Body of pancreas (tissue), 4 donors: ENCODE data around the gene ADGRB3. TPM values are rescaled to one million over a fixed set of nuclear protein-coding genes. Genes with fewer than 3 reads are reported as not detected.

Experiments used
- ATAC-seq: fragments of 150-250 bp; one replicate; pipeline ENCODE4 v1.9.1; 2016
- DNase-seq, 4 donors: peaks; one replicate each; pipeline ENCODE4 v3.0.0-alpha.2; 2019
- H3K27ac ChIP-seq, 4 donors: fragments of 200-600 bp; sonication (generic); 1 replicate in 3 of 4; 2 replicates in 1 of 4; pipeline versions ENCODE4 v1.5.1 to v1.6.1; 2016 to 2019; ENCODE audit warnings: mild to moderate bottlenecking in 1 of 4, mixed read lengths in 1 of 4, moderate library complexity in 1 of 4
- H3K27me3 ChIP-seq, 2 donors: fragments of 200-600 bp; sonication (generic); one replicate each; pipeline ENCODE4 v1.6.0; 2016; ENCODE audit warnings: mild to moderate bottlenecking in 1 of 2
- H3K36me3 ChIP-seq, 2 donors: fragments of 200-600 bp; sonication (generic); replicated peaks in 1 of 2; 2 replicates each; pipeline ENCODE4 v1.5.1; 2016; ENCODE audit warnings: low read depth in 2 of 2; ENCODE audit not compliant: insufficient read depth in 1 of 2
- H3K4me1 ChIP-seq: fragments of 200-600 bp; sonication (generic); one replicate; pipeline ENCODE4 v1.6.0; 2016
- H3K4me3 ChIP-seq, 2 donors: fragments of 200-600 bp; sonication (generic); 1 replicate in 1 of 2; 2 replicates in 1 of 2; pipeline ENCODE4 v1.5.1; 2016 to 2019
- H3K9me3 ChIP-seq, 3 donors: fragments of 200-600 bp; sonication (generic); 1 replicate in 2 of 3; 2 replicates in 1 of 3; pipeline ENCODE4 v1.5.1; 2016
- CTCF ChIP-seq, 7 experiments: fragments of 450-650 bp in 4 of 7; fragments of 200-600 bp in 3 of 7; sonication (generic) in 3 of 7; IDR thresholded peaks; one replicate each; pipeline ENCODE4 v1.5.1; 2016 to 2019; ENCODE audit warnings: antibody characterized with exemption in 7 of 7
- POLR2A ChIP-seq, 3 donors: fragments of 450-650 bp; IDR thresholded peaks; one replicate each; pipeline ENCODE4 v1.6.1; 2016; ENCODE audit warnings: antibody characterized with exemption in 3 of 3, mild to moderate bottlenecking in 2 of 3
- WGBS, 2 donors: methylation state at CpG; one replicate each; pipeline ENCODE4 v1.1.5; 2017; 5-methylcytosine and 5-hydroxymethylcytosine counted together
- intact Hi-C: fragments of 100-400 bp; cut with DNase I; formaldehyde crosslinking; loops from one replicate; pipeline ENCODE4 v1.15.1; 2023
- total RNA-seq, 2 donors: library from RNA; depleted of rRNA; stranded (reverse); fragments of >200 nt; gene quantifications; one replicate each; pipeline ENCODE4 v1.1.0, GENCODE V29; 2016

Gene ADGRB3
- total RNA-seq, 2 donors from 2014 or later, result under 0.01 to 1.3 TPM

- DNase-seq (no peak), ATAC-seq (no peak)
- Histone ChIP-seq H3K9me3 (no peaks in the 10 kb centered on the region), H3K27ac (no peak overlapping the region), H3K27me3 (no peaks in the 10 kb centered on the region), H3K36me3 (no peaks in the 10 kb centered on the region), H3K4me1 (no peaks in the 10 kb centered on the region), H3K4me3 (no peak overlapping the region)
- intact Hi-C loops, result no loop called here
- TF ChIP-seq POLR2A (IDR thresholded peaks at IDR 0.05), result no peak
- TF ChIP-seq CTCF (IDR thresholded peaks at IDR 0.05), result no peak
Observed at GRCh38 chr6:68754681-68755213, 119.7 kb downstream of the ADGRB3 start.

- H3K27ac ChIP-seq, result no peak overlapping the region
- TF ChIP-seq CTCF (IDR thresholded peaks at IDR 0.05), result no peak
- TF ChIP-seq POLR2A (IDR thresholded peaks at IDR 0.05), result no peak
- no peaks in the 10 kb centered on the region for H3K4me1 ChIP-seq
- DNase-seq (no peak), ATAC-seq (no peak)
- 43 to 58% methylated on average over 5 of the region's 5 CpGs for WGBS, 2 donors
- intact Hi-C loops, result no loop called here
- H3K36me3 ChIP-seq, result no peaks in the 10 kb centered on the region
- H3K27me3 ChIP-seq, result no peaks in the 10 kb centered on the region
- no peak overlapping the region for H3K4me3 ChIP-seq
- no peaks in the 10 kb centered on the region for H3K9me3 ChIP-seq
Observed at GRCh38 chr6:68756454-68757375, 121.6 kb downstream of the ADGRB3 start.

DNA sequence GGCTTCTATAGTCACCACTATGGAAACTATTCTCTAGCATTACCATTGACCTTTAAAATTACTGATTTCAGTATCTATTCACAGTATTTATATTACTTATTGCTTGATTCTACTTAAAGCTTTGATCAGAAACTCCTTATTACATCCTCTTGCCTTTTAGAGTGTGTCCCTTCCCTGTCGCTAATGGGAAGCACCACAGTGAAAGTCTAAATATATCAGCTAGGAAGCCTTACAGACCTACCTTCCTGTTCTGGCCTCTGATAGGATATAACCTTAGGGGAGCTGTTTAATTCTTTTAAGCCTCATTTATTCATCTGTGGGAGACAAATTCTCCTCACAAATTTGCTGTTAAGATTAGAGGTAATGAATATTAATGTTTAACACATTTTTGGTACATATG is 122.7 kb downstream of the ADGRB3 start:
- DNase-seq, result no peak
- no peaks in the 10 kb centered on the region for H3K9me3 ChIP-seq
- H3K27ac ChIP-seq, result no peak overlapping the region
- H3K4me1 ChIP-seq, result no peaks in the 10 kb centered on the region
- no peaks in the 10 kb centered on the region for H3K27me3 ChIP-seq
- intact Hi-C loops, result no loop called here
- no peak for TF ChIP-seq CTCF (IDR thresholded peaks at IDR 0.05)
- no peak for TF ChIP-seq POLR2A (IDR thresholded peaks at IDR 0.05)
- no peak for ATAC-seq
- no peaks in the 10 kb centered on the region for H3K36me3 ChIP-seq
- WGBS, 2 donors, result 54 to 78% methylated on average over 1 of the region's 1 CpG
- H3K4me3 ChIP-seq, result no peak overlapping the region

DNA sequence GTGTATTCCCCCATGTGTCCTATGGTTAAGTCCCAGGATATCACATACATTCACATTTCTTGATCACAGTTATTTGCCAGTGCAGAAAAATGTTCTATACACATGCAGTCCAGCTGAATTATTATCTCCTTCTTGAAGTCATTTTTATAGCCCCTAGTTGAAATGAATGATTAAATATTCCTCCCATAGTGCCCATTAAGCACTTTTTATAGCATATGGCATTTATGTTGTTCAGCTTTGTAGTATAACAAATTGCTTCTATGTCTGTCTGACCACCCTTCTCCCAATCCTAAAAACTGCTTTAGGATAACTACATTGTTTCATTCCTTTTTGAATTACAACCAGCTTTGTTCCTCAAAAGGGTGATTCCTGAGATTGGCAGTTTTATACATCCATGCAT is 123.5 kb downstream of the ADGRB3 start:
- intact Hi-C loops, result no loop called here
- no peak for DNase-seq
- Histone ChIP-seq H3K36me3 (no peaks in the 10 kb centered on the region), H3K27me3 (no peaks in the 10 kb centered on the region), H3K27ac (no peak overlapping the region), H3K4me3 (no peak overlapping the region), H3K4me1 (no peaks in the 10 kb centered on the region), H3K9me3 (no peaks in the 10 kb centered on the region)
- ATAC-seq, result no peak
- TF ChIP-seq CTCF (IDR thresholded peaks at IDR 0.05) (no peak), POLR2A (IDR thresholded peaks at IDR 0.05) (no peak)

GRCh38 chr6:68760485-68760884 is 125.4 kb downstream of the ADGRB3 start:
- Histone ChIP-seq H3K27me3 (no peaks in the 10 kb centered on the region), H3K4me1 (no peaks in the 10 kb centered on the region), H3K4me3 (no peak overlapping the region), H3K27ac (no peak overlapping the region), H3K9me3 (no peaks in the 10 kb centered on the region), H3K36me3 (no peaks in the 10 kb centered on the region)
- 35 to 39% methylated on average over 2 of the region's 2 CpGs for WGBS, 2 donors
- DNase-seq (no peak), ATAC-seq (no peak)
- intact Hi-C loops, result no loop called here
- TF ChIP-seq CTCF (IDR thresholded peaks at IDR 0.05), result no peak
- no peak for TF ChIP-seq POLR2A (IDR thresholded peaks at IDR 0.05)
